NCI-H2107 (cell line): ENCODE measurements around the gene GNAI1.

Experiments
- DNase-seq: peaks from one replicate; lab custom pipeline; 2025; lab: John Stamatoyannopoulos, UW

Gene GNAI1

DNA sequence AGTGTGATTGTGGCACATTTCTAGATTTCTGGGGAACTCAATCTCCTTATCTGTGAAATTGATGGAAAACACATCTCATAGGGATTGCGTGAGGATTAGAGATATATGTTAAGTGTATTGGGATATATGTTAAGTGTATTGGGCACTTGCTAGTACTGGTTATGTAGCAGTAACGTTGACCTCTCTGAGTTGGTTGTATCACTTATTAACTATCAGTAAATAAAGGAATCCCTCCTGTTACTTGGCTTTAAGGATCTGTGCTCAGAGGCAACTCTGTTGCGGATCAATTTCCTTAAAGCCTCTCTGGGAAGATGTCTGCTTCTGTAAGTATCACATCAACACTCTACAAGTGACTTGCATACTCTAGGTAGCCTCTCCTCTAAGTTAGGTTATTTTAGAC is 25.2 kb downstream of the GNAI1 start:
- DNase-seq, result no peak

DNA sequence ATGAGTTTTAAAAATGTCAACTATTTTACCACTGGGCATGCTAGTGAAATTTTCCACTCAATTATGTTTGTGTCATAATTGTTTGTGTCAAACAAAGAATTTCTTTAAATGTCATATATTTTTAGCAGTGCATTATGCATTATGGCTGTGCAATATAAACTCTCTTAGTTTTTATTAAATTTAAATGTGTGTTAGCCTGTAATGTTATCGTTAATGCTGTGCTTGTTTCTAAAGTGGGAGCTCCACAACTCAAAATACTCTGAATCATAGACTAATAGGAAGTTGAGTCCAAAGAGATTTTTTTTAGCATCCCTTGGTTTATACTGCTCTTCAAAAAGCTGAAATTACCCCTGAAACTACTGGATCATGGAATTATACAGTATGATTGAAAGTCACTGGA is 26.8 kb downstream of the GNAI1 start:
- no peak for DNase-seq

DNA sequence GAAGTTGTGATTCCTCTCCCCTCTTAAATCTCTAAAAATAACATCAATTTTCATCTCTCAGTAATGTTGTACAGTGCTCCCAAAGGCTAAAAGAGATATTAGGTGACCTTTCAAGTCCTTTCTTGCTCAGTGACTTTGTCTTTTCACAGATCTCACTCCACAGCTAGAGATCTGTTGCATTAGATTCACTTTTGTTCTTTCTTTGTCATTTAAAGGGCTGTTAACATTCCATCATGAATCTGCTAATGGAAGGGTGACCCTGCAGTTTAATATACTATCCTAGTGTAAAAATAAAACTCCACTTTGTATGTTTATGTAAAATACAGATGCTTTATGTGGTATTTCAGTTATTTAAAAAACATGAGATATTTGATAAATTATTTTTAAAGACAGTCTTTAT is 30.5 kb downstream of the GNAI1 start:
- DNase-seq, result no peak

DNA sequence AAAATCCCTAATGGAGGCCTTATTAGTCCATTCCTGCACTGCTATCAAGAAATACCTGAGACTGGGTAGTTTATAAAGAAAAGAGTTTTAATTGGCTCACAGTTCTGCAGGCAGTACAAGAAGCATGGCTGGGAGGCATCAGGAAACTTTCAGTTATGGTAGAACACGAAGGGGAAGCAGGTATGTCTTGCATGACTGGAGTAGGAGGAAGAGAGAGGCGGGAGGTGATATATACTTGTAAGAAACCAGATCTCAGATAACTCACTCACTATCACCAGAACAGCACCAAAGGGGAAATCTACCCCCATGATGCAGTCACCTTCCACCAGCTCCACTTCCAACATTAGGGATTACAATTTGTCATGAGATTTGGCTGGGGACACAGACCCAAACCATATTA is 35.8 kb downstream of the GNAI1 start:
- no peak for DNase-seq

DNA sequence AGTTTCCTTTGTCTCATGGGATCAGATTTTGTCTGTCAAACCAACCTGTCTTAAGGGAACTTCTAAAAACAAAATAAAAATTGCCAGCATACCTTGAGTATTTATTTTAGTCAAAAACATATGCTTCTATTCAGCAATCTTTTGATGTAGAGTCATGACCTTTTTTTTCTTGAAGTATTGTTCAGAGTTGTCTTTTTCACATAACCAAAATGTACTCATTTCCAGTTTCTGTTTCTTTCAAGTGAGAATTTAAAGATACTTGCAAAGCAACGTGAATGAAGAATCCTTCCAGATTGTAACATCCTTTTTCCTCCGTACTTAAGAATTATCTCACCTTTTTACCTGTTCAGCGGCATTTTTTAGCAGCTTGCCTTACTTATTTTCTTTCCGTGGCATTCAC is 37.8 kb downstream of the GNAI1 start:
- no peak for DNase-seq

DNA sequence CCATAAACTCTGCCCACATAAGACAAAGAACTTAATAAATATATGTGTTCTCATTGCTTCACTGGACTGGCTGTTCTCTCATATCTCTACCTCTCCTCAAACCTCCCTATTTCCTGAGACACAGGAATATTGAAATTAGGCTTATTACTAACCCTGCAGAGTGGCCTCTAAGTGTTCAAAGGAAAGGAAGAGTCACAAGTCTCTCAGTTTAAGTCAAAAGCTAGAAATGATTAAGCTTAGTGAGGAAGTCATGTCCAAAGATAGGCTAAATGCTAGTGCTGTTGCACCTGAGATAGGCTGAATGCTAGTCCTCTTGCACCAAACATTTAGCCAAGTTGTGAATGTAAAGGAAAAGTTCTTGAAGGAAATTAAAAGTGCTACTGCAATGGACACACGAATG is 41.1 kb downstream of the GNAI1 start:
- no peak for DNase-seq

DNA sequence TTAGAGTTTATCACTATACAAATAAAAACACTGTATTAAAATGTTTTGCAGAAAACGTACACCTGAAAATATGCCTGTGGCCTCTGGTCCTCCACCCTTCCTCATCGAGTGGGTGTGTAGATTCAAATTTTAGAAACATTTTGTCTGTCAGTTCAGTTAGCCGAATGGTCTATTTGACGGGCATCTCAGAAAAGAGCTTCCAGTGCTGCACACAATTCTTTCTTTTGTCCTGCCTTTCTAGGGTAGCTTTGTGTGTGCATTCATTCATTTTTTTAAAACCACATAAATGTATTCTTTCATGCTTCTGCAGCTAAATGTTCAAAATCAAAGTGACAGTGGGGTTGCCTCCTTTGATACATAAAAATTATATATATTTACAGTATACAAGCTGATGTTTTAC is 46.8 kb downstream of the GNAI1 start:
- DNase-seq, result no peak

DNA sequence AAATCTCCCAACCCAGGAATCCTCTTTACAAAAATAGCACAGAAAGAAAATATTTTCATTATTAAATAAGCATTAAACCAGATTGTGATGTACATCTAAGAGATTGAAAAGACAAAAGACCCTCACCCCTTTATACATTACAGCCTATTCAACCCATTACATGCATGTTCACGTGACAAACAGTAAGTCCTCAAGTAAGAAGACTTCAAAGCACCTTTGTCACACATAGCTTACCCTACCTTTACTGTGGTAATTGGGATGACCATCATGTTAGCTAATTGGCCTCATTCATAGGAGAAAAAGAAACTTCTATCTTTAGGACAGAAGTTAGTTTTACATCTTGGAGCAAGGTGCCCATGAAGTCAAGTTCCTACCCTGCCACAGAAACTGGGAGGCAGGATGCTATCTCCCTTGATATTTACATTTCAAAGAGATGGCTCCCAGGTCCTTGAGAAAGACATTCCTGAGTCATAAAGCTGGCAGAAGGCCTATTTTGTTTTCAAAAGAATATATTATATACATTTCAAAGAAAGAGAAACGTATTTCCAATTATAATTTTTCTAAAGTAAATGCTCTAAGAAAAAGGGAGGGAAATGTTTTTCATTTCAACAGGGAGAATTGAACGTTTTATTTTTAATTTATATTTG is 48.1 kb downstream of the GNAI1 start:
- DNase-seq, result no peak

DNA sequence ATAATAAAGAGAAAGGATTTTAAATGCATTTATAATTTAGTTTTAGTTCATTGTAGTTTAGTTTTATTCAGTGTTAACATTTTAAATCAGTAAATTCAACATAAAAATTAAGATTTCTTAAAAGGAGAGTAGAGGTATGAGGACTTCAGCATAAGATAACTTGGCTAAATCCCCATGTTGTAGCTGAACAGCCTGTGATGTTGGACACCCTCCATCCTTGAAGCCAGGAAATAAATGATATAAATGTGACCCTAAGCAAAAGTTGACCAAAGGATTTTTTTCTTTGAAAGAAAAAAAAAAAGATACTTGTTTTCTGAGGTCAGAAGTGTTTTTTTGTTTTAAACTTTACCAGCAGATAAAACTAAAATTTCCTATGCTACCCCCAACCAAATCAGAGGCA is 48.7 kb downstream of the GNAI1 start:
- no peak for DNase-seq

DNA sequence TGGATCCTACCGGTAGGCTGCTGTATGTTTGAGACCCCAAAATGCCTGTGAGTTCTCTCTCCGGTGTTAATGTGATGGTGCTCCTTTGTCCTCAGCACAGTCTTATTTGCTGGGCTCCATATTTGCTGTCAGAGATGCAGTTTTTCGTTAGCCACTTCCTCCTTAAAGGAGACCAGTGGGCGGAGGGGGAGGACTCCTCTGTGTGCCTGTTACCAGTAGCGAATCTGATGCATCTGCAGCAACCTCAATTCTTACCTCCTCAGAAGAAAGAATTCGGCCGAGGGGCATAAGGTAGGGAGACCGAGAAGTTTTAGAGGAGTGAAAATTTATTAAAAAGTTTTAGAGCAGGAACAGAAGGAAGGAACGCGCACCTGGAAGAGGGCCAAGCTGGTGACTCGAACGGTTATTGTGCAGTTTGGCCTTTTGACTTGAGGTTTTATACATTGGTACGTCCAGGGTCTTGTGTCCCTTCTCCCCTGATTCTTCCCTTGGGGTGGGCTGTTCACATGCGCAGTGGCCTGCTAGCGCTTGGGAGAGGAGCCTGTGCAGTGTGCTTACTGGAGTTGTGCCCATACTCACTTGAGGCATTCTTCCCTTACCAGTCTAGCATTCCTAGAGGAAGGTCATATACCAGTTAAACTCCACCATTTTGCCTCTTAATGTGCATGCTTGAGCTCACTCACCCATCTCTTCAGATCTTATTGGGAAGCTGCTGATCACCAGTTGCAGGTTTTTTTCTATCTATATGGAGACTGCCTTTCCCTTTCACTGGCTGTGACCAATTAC is 49.5 kb downstream of the GNAI1 start:
- DNase-seq, result no peak

DNA sequence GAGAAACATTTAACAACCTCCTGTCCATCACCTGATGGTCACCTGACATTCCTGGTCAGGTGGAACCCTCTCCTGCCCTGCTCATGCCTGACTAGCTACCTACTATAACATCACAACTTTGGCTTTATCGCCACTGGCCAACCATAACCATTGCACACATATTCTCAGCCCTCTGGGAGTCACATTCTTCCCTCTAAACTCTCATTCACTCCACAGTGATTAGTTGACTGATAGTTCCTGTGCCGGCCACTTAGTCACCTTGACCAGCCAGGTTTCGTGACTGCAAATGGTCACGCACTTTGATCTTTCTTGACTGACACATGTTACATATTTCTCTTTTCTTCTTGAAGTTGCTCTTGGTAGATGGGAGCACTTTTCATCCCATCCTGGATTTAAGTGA is 50.1 kb downstream of the GNAI1 start:
- DNase-seq, result no peak

DNA sequence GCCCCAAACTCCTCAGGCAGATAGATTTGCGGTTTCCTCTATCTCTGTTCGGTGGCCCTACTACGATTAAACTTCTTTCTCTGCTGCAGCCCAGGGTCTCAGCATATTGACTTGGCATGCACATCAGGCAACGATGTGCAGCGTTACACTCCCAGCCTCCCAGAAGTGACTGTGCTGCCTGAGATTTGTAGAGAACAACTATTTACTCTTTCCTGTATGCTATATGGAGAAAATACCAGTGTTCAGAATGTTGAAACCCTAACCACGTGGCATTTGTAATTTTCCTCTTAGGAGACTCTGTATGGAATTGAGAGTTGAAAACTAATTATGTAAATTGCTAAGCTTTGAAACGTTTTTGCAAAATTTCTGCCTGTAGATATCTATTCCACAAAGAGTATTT is 50.9 kb downstream of the GNAI1 start:
- no peak for DNase-seq

DNA sequence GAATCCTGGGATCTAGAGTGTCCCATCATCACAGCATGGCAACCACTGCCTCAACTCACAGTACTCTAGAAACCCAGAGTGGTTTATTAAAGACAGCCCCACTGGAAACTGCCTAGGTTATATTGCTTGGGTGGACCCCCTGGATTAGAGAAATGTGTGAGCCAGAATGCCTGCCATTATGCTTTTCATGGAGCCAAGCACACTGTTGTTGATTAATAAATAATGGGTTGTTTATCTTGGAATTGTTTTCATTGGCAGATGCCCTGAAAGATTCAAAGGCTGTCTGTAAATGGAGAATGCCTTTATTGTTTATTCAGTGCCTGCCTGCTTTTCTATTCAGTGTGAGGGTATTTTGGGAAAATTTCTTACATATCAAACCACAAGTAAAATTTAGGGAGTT is 52.1 kb downstream of the GNAI1 start:
- DNase-seq, result no peak

DNA sequence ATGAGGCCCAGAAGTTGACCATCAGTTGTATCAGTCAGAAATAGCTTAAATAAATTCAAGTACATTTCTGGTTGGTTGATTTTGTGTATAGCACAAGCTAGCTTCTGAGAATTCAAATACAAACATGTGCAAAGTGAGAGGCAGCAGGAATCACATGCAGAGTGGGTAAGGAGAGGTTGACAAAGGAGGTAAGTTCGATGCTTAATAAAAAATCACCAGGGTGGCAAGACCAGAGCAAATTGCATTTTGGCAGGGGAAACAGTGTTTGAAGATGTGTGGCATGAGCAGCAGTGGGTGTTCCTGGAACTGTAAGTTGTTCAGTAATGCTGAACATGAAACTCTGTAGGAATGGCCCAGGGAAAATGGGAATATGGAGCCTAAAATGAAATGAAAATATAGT is 52.6 kb downstream of the GNAI1 start:
- DNase-seq, result no peak

DNA sequence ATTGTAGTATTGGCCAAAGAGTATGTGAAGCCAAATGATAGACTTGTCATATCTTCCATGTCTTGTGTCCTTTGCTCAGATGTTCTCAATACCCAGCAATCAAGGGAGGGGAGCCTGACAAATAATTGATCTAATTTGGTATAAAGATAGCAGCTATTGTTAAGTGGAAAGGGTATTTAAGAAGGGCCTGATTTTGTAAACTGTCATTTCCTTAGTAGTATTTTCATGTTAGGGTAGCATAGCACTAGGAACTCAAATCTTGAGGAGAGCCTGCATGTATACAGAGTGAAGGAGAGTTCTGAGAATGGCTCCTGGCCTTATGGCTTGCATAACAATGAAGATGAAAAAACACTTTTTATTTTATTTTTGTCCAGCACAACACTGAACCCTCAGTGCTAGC is 53.1 kb downstream of the GNAI1 start:
- DNase-seq, result no peak

DNA sequence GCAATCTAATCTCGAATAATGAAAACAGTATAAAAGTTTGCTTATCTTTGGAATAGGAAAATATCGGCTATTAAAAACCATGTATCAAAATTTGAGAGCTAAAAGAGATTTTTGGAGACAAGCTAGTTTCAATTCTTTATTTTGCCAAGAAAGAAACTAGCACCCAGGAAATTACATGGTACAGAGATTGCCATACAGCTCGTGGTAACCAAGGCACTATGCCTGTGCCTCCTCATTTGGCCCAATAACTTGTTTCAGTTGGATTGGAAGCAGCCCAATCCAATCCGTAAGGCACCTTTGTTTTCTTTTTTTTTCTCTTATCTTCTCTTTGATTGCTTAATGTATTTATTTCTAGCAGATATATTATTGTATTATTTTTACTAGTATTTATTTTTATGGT is 55.0 kb downstream of the GNAI1 start:
- DNase-seq, result no peak

DNA sequence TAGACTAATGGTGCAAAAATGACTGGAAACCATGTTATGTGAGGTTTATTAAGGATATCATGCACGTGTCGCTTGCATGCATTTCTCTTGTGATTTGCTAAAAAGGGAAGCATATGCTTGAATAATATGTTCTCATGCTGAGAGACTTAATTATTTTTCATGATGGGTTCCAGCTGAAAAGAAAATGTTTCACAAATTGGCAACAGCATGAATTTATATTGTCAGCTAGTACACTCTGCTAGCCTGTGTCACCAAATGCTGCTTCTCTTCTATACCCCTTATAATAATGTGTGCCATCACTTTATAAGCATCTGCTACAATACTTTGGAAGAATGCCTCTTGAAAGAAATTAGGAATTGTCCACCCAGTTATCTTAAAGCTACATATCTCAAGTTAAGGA is 63.0 kb downstream of the GNAI1 start:
- no peak for DNase-seq

DNA sequence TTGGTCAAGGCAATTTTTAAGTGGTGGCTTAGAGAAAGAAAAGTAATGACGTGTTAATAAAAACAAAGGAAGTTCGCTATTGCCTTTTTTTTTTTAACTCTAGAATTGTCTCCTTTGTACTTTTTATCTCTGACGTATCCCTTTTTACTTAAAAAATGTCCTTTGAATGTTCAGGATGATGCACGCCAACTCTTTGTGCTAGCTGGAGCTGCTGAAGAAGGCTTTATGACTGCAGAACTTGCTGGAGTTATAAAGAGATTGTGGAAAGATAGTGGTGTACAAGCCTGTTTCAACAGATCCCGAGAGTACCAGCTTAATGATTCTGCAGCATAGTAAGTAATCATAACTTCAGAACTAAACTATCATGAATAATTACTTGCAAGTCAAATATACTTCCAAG is 64.4 kb downstream of the GNAI1 start:
- no peak for DNase-seq

DNA sequence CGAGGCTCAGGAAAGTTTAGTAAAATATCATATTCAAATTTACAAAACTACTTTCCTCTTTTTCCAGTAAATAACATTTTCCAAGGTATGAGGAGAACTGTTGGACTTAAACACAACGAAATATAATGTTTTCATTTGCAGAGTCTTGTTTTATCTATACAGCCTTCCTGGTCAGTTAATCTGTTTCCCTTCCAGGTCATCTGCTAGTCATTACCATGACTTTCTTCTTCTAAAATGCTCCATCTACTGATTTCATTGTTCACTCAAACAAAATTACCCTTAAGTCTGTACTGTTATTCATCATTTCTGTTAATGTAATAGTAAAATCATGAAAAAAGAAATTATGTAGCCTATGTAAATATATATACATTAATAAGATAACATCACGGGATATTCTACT is 69.8 kb downstream of the GNAI1 start:
- DNase-seq, result no peak

DNA sequence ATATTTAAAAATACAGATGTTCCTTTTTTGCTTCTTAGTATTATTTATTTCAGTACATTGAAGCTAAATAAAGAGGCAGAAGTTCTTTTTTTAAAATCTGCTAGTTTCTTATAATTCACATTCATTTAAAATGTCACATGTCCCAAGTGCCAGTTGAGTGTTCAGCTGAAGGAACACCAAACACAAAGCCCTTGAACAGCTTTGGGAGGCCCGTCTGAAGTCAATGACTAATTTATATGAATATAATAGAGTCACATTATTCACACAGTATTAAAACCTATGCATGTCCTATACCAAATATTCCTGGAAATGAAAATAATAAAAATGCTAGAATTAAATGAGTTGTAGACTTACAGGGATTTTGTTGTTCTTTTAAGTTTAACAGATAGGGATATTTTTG is 70.3 kb downstream of the GNAI1 start:
- DNase-seq, result no peak

DNA sequence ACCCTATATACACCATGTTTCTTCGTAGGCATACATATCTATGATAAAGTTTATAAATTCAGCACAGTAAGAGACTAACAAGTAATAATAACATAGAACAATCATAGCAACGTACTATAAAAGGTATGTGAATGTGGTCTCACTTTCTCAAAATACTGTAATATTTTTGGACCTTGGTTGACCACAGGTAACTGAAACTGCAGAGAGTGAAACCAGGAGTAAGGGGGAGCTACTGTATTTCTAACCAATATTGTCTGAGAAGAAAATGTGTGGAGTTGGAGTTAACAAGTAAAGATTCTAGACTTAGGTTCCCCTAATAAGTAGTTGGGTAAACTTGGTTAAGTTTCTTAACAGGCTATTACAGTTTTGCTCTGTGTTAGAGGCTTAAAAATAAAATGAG is 72.1 kb downstream of the GNAI1 start:
- DNase-seq, result no peak

DNA sequence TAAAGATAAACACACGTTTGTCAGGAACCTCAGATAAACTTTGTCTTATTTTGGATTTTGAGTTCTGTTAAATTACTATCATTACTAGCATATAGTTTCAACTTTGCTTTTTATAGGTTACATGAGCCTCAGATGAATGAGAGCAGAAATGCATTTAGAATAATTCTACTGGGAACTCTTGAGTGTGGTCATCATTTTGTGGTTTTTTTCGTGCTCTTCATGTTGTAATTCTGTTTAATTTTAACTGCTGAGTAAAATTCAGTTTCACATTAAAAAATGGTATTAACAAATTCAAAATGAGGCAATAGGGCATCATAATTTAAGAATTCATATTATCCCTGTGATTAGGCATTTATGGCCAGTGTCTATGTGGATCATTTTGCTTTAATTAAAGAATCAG is 72.9 kb downstream of the GNAI1 start:
- DNase-seq, result no peak

DNA sequence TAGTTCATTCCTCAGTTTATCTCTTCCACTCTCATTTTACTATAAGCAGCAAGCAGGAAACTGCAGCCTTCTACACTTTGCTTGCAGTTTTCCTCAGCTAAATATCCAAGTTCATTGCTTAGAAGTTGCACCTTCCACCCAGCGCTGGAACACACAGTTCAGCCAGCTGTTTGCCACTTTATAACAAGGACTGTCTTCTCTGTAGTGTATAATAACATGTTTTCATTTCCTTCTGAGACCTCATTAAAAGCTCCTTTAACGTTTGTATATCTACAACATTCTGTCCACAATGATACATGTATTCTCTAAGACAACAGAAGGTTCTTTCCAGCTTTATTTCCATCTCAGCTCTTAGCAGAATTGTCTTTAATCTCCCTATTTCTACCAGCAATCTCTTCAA is 74.1 kb downstream of the GNAI1 start:
- no peak for DNase-seq

DNA sequence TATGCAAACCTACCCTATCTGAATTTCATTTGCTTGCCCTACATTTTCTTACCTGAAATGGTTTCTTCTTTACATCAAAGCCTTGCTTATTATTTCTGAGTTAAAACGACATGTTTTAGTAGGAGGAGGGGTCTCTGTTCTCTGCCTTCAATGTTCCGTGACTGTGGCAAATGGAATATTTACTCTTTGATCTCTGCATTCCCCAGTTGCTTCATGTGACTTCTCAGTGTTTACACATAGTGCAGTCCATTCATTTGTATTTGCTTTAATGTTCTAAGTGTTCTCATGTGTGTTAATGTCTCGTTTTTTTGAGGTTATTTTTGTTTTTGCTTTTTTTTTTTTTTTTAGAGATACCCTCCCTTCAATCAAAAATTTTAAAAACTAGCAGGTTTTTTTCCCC is 75.8 kb downstream of the GNAI1 start:
- no peak for DNase-seq
